H1 (cell line): ENCODE measurements around the gene ENO3. TPM values are rescaled to one million over a fixed set of nuclear protein-coding genes. Genes with fewer than 3 reads are reported as not detected.

Experiments
- CTCF ChIA-PET: fragments of 300-600 bp; sonication (Branson Sonifier 250); formaldehyde crosslinking; loops from one replicate; lab custom pipeline; 2021; ENCODE audit not compliant: partially characterized antibody; lab: Charles Lee
- POLR2A ChIA-PET: fragments of 300-600 bp; sonication (Branson Sonifier 250); formaldehyde crosslinking; loops from one replicate; lab custom pipeline; 2021; ENCODE audit warnings: inconsistent platforms; ENCODE audit not compliant: partially characterized antibody; lab: Charles Lee
- DNase-seq, 2 experiments: peaks; one replicate each; pipeline versions ENCODE4 v3.0.0 to v3.0.0-alpha.2; 2010 to 2022; ENCODE audit warnings: low spot score in 2 of 2, low read depth in 1 of 2, mixed read lengths in 1 of 2
- FAIRE-seq: peaks from 2 replicates; lab custom pipeline; 2011; peaks lifted over from hg19 to GRCh38; lab: Jason Lieb, UNC
- H2AFZ ChIP-seq: 2 replicates; pipeline ENCODE4 v1.8.1; 2012; ENCODE audit warnings: low read length, inconsistent platforms
- H2AK5ac ChIP-seq: 2 replicates; pipeline ENCODE4 v1.6.1; 2013; ENCODE audit warnings: low read depth, low read length
- H2BK120ac ChIP-seq: replicated peaks from 2 replicates; pipeline ENCODE3; 2013; ENCODE audit warnings: low read depth, low read length, inconsistent platforms
- H2BK12ac ChIP-seq: 2 replicates; pipeline ENCODE4 v1.6.1; 2013; ENCODE audit warnings: low read depth, low read length
- H2BK15ac ChIP-seq: 2 replicates; pipeline ENCODE4 v1.6.1; 2013; ENCODE audit warnings: low read length
- H2BK20ac ChIP-seq: 2 replicates; pipeline ENCODE4 v1.6.1; 2013; ENCODE audit warnings: low read length
- H2BK5ac ChIP-seq: 2 replicates; pipeline ENCODE4 v1.6.1; 2013; ENCODE audit warnings: low read depth, low read length
- H3K14ac ChIP-seq: 2 replicates; pipeline ENCODE4 v1.6.1; 2013; ENCODE audit warnings: inconsistent platforms; ENCODE audit not compliant: insufficient read length
- H3K18ac ChIP-seq: 2 replicates; pipeline ENCODE4 v1.6.1; 2013; ENCODE audit warnings: low read length; ENCODE audit errors: extremely low read depth
- H3K23ac ChIP-seq: 2 replicates; pipeline ENCODE4 v1.6.1; 2013; ENCODE audit warnings: inconsistent platforms; ENCODE audit not compliant: insufficient read length
- H3K23me2 ChIP-seq: 2 replicates; pipeline ENCODE4 v1.6.1; 2013; ENCODE audit warnings: low read depth, low read length
- H3K27ac ChIP-seq: 2 replicates; pipeline ENCODE4 v1.6.1; 2011; ENCODE audit warnings: low read depth, low read length, inconsistent platforms
- H3K27me3 ChIP-seq, 4 experiments: replicated peaks in 1 of 4; 1 replicate in 1 of 4; 2 replicates in 3 of 4; pipeline versions ENCODE4 v1.6.1 to v1.8.1; 2011 to 2013; ENCODE audit warnings: low read length in 3 of 4, mild to moderate bottlenecking in 3 of 4, inconsistent platforms in 2 of 4, mixed read lengths in 2 of 4, moderate library complexity in 1 of 4; ENCODE audit not compliant: control insufficient read depth in 3 of 4, insufficient read depth in 3 of 4; ENCODE audit errors: extremely low read depth in 1 of 4
- H3K36me3 ChIP-seq, 4 experiments: 2 replicates each; pipeline versions ENCODE4 v1.6.1 to v1.8.1; 2011 to 2013; ENCODE audit warnings: mild to moderate bottlenecking in 4 of 4, low read length in 3 of 4, moderate library complexity in 2 of 4, control low read depth in 1 of 4, inconsistent platforms in 1 of 4; ENCODE audit not compliant: insufficient read depth in 4 of 4, control insufficient read depth in 2 of 4
- H3K4ac ChIP-seq: replicated peaks from 2 replicates; pipeline ENCODE3; 2013; ENCODE audit warnings: low read length, low read depth, mixed read lengths, inconsistent platforms; ENCODE audit not compliant: insufficient read length
- H3K4me1 ChIP-seq, 4 experiments: replicated peaks in 1 of 4; 1 replicate in 1 of 4; 2 replicates in 3 of 4; pipeline versions ENCODE4 v1.6.1 to v1.8.1; 2011 to 2013; ENCODE audit warnings: low read length in 3 of 4, inconsistent platforms in 2 of 4, mixed read lengths in 1 of 4; ENCODE audit not compliant: insufficient read depth in 4 of 4, control insufficient read depth in 3 of 4
- H3K4me2 ChIP-seq, 2 experiments: 2 replicates each; pipeline versions ENCODE4 v1.6.1 to v1.8.1; 2011 to 2013; ENCODE audit warnings: low read depth in 2 of 2, low read length in 2 of 2, control low read depth in 1 of 2, inconsistent platforms in 1 of 2, mild to moderate bottlenecking in 1 of 2; ENCODE audit not compliant: insufficient read depth in 1 of 2
- H3K4me3 ChIP-seq, 4 experiments: fragments of 200-600, 300-600 bp in 1 of 4; sonication (generic), shearing (Covaris generic), sonication (Bioruptor Twin) in 1 of 4; 2 replicates each; pipeline versions ENCODE4 v1.5.1 to v1.8.1; 2011 to 2016; ENCODE audit warnings: low read length in 4 of 4, low read depth in 3 of 4, control low read depth in 2 of 4, inconsistent platforms in 2 of 4, mild to moderate bottlenecking in 2 of 4, mixed read lengths in 1 of 4, moderate library complexity in 1 of 4; ENCODE audit not compliant: insufficient read depth in 2 of 4; ENCODE audit errors: extremely low read depth in 1 of 4
- H3K56ac ChIP-seq: replicated peaks from 2 replicates; pipeline ENCODE3; 2013; ENCODE audit warnings: low read depth, mild to moderate bottlenecking, mixed read lengths, low read length, inconsistent platforms; ENCODE audit not compliant: insufficient read length
- H3K79me1 ChIP-seq: 2 replicates; pipeline ENCODE4 v1.6.1; 2013; ENCODE audit warnings: low read depth, low read length, control low read depth
- H3K79me2 ChIP-seq, 2 experiments: 2 replicates each; pipeline versions ENCODE4 v1.6.1 to v1.8.1; 2012 to 2013; ENCODE audit warnings: low read length in 2 of 2, mild to moderate bottlenecking in 2 of 2, inconsistent platforms in 1 of 2; ENCODE audit not compliant: insufficient read depth in 2 of 2, control insufficient read depth in 1 of 2
- H3K9ac ChIP-seq, 4 experiments: replicated peaks in 1 of 4; 1 replicate in 1 of 4; 2 replicates in 3 of 4; pipeline versions ENCODE4 v1.6.1 to v1.8.1; 2011 to 2013; ENCODE audit warnings: low read depth in 3 of 4, low read length in 3 of 4, control low read depth in 2 of 4, mild to moderate bottlenecking in 2 of 4, moderate library complexity in 2 of 4, inconsistent platforms in 1 of 4; ENCODE audit errors: extremely low read depth in 1 of 4
- H3K9me3 ChIP-seq, 2 experiments: 2 replicates each; pipeline versions ENCODE4 v1.6.1 to v1.8.1; 2012 to 2013; ENCODE audit warnings: mild to moderate bottlenecking in 2 of 2, moderate library complexity in 2 of 2, control low read depth in 1 of 2, inconsistent platforms in 1 of 2, low read depth in 1 of 2, low read length in 1 of 2, mixed read lengths in 1 of 2; ENCODE audit not compliant: insufficient read depth in 2 of 2
- H4K20me1 ChIP-seq, 2 experiments: replicated peaks in 1 of 2; 2 replicates each; pipeline versions ENCODE3 to v1.8.1; 2011 to 2013; ENCODE audit warnings: inconsistent platforms in 2 of 2, low read length in 2 of 2, mild to moderate bottlenecking in 1 of 2; ENCODE audit not compliant: insufficient read depth in 2 of 2, control insufficient read depth in 1 of 2
- H4K5ac ChIP-seq: 2 replicates; pipeline ENCODE4 v1.6.1; 2013; ENCODE audit warnings: low read length, low read depth, mixed read lengths, inconsistent platforms; ENCODE audit not compliant: insufficient read length
- H4K8ac ChIP-seq: 2 replicates; pipeline ENCODE4 v1.8.0; 2013; ENCODE audit warnings: mild to moderate bottlenecking, moderate library complexity, low read length, inconsistent platforms; ENCODE audit not compliant: insufficient read depth; ENCODE audit errors: extremely low read depth
- H4K91ac ChIP-seq: replicated peaks from 2 replicates; pipeline ENCODE3; 2013; ENCODE audit warnings: low read length, mixed read lengths, inconsistent platforms; ENCODE audit not compliant: insufficient read length
- KDM1A ChIP-seq: fragments of 200-600, 300-600 bp; sonication (generic); IDR thresholded peaks from 2 replicates; pipeline ENCODE4 v1.7.1; 2016; ENCODE audit warnings: mild to moderate bottlenecking, low read length, borderline replicate concordance
- KDM4A ChIP-seq: IDR thresholded peaks from one replicate; pipeline ENCODE4 v1.7.1; 2012; ENCODE audit warnings: low read depth, mild to moderate bottlenecking, moderate library complexity, low read length, inconsistent platforms; ENCODE audit not compliant: severe bottlenecking
- NANOG ChIP-seq: IDR thresholded peaks from 2 replicates; pipeline ENCODE4 v1.6.1; 2011; ENCODE audit warnings: low read length, low read depth, mild to moderate bottlenecking, inconsistent platforms; ENCODE audit not compliant: insufficient read depth, poor library complexity, severe bottlenecking
- NRF1 ChIP-seq: IDR thresholded peaks from 2 replicates; pipeline ENCODE4 v1.6.1; 2011; ENCODE audit warnings: mild to moderate bottlenecking, low read depth, low read length, improper control_type of control experiment
- POLR2AphosphoS5 ChIP-seq: IDR thresholded peaks from 2 replicates; pipeline ENCODE4 v1.6.1; 2011; ENCODE audit warnings: low read depth, low read length
- RFX5 ChIP-seq: IDR thresholded peaks from 2 replicates; pipeline ENCODE4 v1.6.1; 2011; ENCODE audit warnings: low read depth, low read length, improper control_type of control experiment, borderline replicate concordance
- SP1 ChIP-seq: IDR thresholded peaks from 2 replicates; pipeline ENCODE4 v1.6.1; 2011; ENCODE audit warnings: low read depth, low read length
- TAF1 ChIP-seq: IDR thresholded peaks from 2 replicates; pipeline ENCODE4 v1.6.1; 2011; ENCODE audit warnings: mild to moderate bottlenecking, low read depth, low read length
- TAF7 ChIP-seq: optimal IDR thresholded peaks from 2 replicates; pipeline ENCODE3; 2011; ENCODE audit warnings: low read depth, mild to moderate bottlenecking, inconsistent platforms, low read length, moderate library complexity, borderline replicate concordance
- TCF12 ChIP-seq: IDR thresholded peaks from 2 replicates; pipeline ENCODE4 v1.6.1; 2011; ENCODE audit warnings: low read depth, mild to moderate bottlenecking, low read length
- WGBS, 2 experiments: shearing (Covaris generic) in 1 of 2; methylation state at CpG; one replicate each; pipeline versions ENCODE4 v1.1.6 to v1.1.7; 2013 to 2015; ENCODE audit warnings: low lambda C conversion rate in 2 of 2, mixed read lengths in 2 of 2, inconsistent platforms in 1 of 2, low coverage in 1 of 2, missing lambda C conversion rate in 1 of 2; ENCODE audit not compliant: insufficient replicate concordance in 2 of 2, insufficient coverage in 1 of 2, insufficient read length in 1 of 2; ENCODE audit errors: extremely low coverage in 1 of 2, missing lambda C conversion rate in 1 of 2; 5-methylcytosine and 5-hydroxymethylcytosine counted together
- polyA plus RNA-seq, 7 experiments: library from polyadenylated mRNA; depleted of rRNA in 3 of 7; stranded (reverse) in 5 of 7; unstranded in 2 of 7; fragments of >200 nt in 5 of 7; fragments of 200-250 nt in 2 of 7; gene quantifications; 1 replicate in 5 of 7; 2 replicates in 1 of 7; 4 replicates in 1 of 7; pipeline versions ENCODE4 v1.2.1 to v1.2.3, GENCODE V29; 2011 to 2013; ENCODE audit warnings: missing spikeins in 2 of 7, mixed read lengths in 2 of 7
- total RNA-seq: library from RNA; stranded (reverse); fragmentation: NEBNext Ultra II Directional; extraction: Animal tissue kit (Norgen Biotek cat#: 25700); gene quantifications from 2 replicates; pipeline ENCODE4 v1.2.1, GENCODE V29; 2021
- TF ChIP-seq, protein P1 (sequence below): IDR thresholded peaks from 2 replicates; pipeline ENCODE4 v1.6.1; 2012; ENCODE audit warnings: inconsistent platforms

ENO3 gene
- total and polyA plus RNA-seq, 2 of the 8 experiments (the other 6 are each of a cell fraction or from before 2014, with no cell fraction given) = 25.0 to 25.7 TPM

GRCh38 chr17:4966844-4967538 is 16.1 kb downstream of the ENO3 start:
- H2BK20ac ChIP-seq = no peak overlapping the region
- H3K4ac ChIP-seq = peak overlapping the region; percentile 71
- peaks cover 0 to 16% of the 10 kb centered on the region in 2 experiments; a peak in 2 of 4 replicates for H3K79me2 ChIP-seq
- H2AFZ ChIP-seq = no peak overlapping the region
- H3K18ac ChIP-seq = peak overlapping the region; percentile 97
- peaks cover under 1 to 4% of the 10 kb centered on the region in 2 experiments for H4K20me1 ChIP-seq
- no peak overlapping the region; the same call in 1 of the 2 replicates for H2AK5ac ChIP-seq
- H3K9ac ChIP-seq = peak overlapping the region; percentile 61 to 93 (median 88)
- peaks cover 2 to 14% (median 8%) of the 10 kb centered on the region in 4 experiments for H3K4me1 ChIP-seq
- H2BK15ac ChIP-seq = no peak overlapping the region
- H3K27ac ChIP-seq = peak overlapping the region; percentile 96
- H2BK5ac ChIP-seq = peak overlapping the region; percentile 99
- ChIA-PET POLR2A (interaction anchor here (0.6 to 32.4 kb wide), 20 partner anchors 11 to 1532 kb away, joined by 3 to 987 read pairs (median 4); partner anchors contain the start of genes C17orf107, CAMTA2, ENO3 and INCA1), CTCF (interaction anchor here (0.6 to 7.3 kb wide), 10 partner anchors 10 to 196 kb away, joined by 3 to 41 read pairs (median 6); partner anchors contain the start of genes ENO3, PFN1 and SLC25A11)
- H4K91ac ChIP-seq = peak overlapping the region; percentile 63
- FAIRE-seq (peak; percentile 99), DNase-seq (peak; percentile 85 to 99)
- H3K23me2 ChIP-seq = peaks cover 19% of the 10 kb centered on the region; the same call in 1 of the 2 replicates
- no peak overlapping the region for H3K14ac ChIP-seq
- no peak overlapping the region for H2BK120ac ChIP-seq
- H3K9me3 ChIP-seq = no peaks in the 10 kb centered on the region
- peaks cover 3% of the 10 kb centered on the region; the same call in 1 of the 2 replicates for H3K79me1 ChIP-seq
- H3K4me2 ChIP-seq = peak overlapping the region; percentile 92 to 99
- WGBS, 2 experiments = 1% methylated on average over 42 of the region's 42 CpGs; no CpG with 5 or more reads in 1 of the 2 experiments
- peaks cover 0 to under 1% (median 0%) of the 10 kb centered on the region in 4 experiments; a peak in 2 of 7 replicates for H3K27me3 ChIP-seq
- H4K5ac ChIP-seq = peak overlapping the region; percentile 74
- H2BK12ac ChIP-seq = peak overlapping the region; percentile 84
- peak overlapping the region; percentile 71 to 90 (median 85) for H3K4me3 ChIP-seq
- H4K8ac ChIP-seq = peak overlapping the region; percentile 92; the same call in 1 of the 2 replicates
- peak overlapping the region; percentile 83 for H3K56ac ChIP-seq
- H3K36me3 ChIP-seq = peaks cover 0 to 11% (median 0%) of the 10 kb centered on the region in 4 experiments; a peak in 1 of 8 replicates
- no peak overlapping the region for H3K23ac ChIP-seq
- peak; percentile 100 for TF ChIP-seq SP1
- TF ChIP-seq KDM4A = peak; percentile 58
- TF ChIP-seq POLR2AphosphoS5 = no peak
- peak; percentile 21; the same call in 1 of the 2 replicates for TF ChIP-seq TAF1
- no peak for TF ChIP-seq RFX5
- TF ChIP-seq, protein P1, sequence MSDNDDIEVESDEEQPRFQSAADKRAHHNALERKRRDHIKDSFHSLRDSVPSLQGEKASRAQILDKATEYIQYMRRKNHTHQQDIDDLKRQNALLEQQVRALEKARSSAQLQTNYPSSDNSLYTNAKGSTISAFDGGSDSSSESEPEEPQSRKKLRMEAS = peak; percentile 84
- peak; percentile 38; the same call in 1 of the 2 replicates for TF ChIP-seq KDM1A
- TF ChIP-seq NRF1 = no peak
- TF ChIP-seq TCF12 = no peak
- no peak for TF ChIP-seq NANOG
- peak; percentile 38 for TF ChIP-seq TAF7
